HG03066 (cell line): Measurements from ENCODE around the gene SALL4.
"Not testable (repeated sequence)": the region's sequence is repeated elsewhere in the genome, so short reads cannot be mapped to it uniquely, and the experiment has no call there.

Experiments used
- ATAC-seq: cut with Tn5 transposase; IDR thresholded peaks from one replicate; pipeline ENCODE4 v1.9.1; 2021; ENCODE audit warnings: low read depth; ENCODE audit not compliant: unreplicated experiment

The SALL4 gene

GRCh38 chr20:51803148-51803854 is 980 bp upstream of the SALL4 start:
- no peak for ATAC-seq

GRCh38 chr20:51801823-51802123 is 548 bp downstream of the SALL4 start:
- ATAC-seq: no peak

DNA sequence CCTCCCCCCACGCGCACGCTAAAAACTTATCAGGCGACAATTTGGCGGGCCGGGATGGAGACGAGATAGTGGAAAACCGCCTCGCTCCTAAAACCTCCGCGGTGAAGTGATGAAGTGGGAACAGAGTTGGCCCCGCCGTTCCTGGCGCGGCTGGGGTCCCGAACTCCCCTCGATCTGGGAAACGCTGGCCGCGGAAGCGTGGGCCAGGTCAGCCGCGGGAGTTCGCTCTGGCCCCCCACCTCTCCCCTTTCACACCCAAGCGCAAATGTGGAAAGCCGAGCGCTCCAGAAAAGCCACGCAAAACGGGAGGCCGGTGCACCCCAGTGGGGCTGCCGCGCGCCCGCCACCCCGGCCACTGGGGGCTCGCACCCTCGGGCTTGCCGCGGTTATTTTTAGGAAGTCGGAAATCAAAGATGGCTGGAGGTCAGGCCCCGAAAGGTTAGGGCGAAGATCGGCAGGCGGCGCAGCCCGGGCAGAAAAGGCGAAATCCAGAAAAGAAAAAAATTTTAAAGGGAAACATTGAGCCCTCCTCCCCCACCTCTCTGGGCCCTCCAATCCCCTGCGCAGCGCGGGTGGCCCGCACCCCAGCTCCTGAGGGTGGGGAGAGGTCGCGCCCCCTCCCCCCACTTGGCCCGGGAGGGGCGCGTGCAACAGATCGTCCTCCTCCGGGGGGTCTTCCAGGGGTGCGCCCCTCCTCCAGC is 1.0 kb downstream of the SALL4 start:
- ATAC-seq: no peak

GRCh38 chr20:51800872-51801121 is 1.5 kb downstream of the SALL4 start:
- ATAC-seq: no peak

DNA sequence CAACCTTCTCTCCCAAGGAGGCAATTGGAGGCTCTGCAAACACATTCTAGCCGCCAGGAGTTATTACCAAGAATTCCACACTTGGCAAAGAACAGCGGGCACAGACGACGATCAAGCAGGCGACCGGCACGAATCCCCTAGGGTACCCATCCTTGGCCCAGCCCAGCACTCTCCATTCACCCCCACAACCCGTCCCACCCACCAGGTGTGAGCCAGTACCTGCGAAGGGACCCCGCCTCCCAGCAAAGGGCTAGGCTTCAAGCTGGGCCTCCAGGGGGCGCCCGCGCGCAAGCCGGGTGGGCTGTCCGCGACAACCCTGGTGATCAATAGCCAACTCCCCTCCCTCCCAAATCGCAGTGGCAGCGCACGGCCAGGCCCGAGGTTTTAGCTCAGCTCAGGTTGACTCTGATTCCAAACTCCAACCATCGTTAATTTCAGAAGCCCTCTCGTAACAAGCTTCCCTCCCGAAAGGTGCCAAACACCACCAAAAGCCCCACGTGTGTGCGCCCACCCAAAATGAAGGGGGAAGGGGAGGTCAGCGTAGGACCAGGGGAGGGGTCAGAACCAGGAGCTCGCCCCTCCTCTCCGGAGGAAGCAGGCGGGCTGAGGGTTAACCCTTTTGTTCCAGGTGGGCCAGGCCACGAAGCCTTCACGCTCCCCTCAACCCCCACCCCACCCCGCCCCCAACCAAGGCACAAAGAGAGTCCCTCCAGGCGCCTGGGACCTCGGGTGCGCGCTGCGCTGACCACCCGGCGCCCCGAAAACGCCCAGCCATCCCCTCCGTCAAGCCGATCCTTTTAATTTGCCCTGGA is 2.1 kb downstream of the SALL4 start:
- ATAC-seq: no peak

GRCh38 chr20:51799401-51799860 is 2.9 kb downstream of the SALL4 start:
- ATAC-seq: no peak

DNA sequence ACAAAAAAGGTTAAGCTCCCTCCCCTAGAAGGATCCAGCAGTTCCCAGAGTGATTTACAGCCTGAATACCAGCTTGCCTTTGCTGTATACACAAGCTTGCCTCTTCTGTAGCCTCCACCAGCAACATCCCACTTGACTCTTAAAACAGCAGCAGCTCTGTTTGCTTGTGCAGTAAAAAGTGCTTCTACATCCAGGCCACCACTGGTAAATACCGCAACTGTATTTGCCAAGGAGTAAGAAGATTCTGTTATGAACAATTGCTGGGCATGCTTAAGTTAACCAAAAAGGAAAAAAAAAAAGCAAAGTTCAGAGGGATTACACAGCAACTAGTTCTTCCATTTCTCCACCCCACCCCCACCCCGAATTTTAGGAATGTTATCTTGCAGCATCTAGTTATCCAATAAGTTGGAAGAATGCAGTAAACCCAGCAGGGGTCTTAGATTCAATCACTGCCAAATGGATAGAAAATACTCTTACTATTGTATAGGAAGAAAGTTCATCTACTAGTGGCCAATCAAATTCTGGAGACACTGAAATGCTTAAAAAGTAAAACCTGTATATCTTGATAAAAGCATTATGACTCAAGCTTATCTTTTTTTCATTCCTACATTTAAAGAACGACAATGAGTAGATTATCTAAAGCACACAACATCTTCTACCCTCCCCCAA is 4.8 kb downstream of the SALL4 start:
- no peak for ATAC-seq

DNA sequence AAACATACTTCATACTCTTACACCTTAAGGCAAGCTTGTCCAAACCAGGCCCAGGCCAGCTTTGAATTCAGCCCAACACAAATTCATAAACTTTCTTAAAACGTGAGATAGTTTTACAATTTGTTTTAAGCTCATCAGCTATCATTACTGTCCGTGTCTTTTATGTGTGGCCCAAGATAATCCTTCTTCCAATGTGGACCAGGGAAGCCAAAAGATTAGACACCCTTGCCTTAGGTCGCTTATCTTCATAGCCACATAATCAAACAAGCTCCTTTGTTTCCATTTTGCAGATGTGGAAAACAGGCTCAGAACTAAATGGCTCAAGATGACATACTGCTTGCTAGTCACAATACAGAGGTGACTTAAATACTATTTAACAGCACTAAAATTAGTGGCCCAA is 6.0 kb downstream of the SALL4 start:
- ATAC-seq: no peak

DNA sequence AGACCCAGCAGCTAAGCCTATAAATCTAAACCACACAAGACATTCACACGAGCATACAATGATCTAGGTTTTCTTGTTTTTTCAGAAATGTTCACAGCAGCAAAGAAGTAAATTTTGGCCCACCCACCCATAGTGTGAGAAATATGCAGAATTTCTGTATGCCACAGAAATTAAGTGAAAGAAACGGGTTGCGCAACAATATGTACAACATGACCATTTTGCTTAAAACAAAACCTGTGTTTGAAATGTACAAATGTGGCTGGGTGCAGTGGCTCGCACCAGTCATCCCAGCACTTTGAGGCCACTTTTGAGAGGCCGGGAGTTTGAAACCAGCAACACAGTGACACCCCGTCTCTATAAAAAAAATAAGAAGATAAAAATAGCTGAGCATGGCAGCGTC is 9.4 kb downstream of the SALL4 start:
- no peak for ATAC-seq

DNA sequence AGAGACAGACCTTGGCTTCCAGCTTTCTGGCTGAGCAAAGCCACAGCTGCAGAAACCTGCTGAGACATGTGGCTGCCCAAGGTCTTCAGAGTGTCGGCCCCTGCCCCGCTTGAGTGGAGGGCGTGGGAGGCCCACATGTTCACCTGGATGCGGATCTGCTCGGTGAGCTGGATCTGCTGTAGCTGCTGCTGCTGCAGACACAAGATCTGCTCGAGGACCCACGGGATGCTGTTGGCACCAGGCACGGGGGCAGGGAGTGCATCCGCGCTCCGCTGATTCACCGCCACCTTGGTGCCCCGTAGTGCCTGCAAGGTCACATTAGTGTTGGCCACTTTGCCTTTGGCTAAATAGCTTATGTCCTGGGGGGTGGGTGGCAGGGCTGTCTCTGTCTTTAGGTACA is 10.7 kb downstream of the SALL4 start:
- ATAC-seq: no peak

- no peak for ATAC-seq
These were observed 12.1 kb downstream of the SALL4 start for GRCh38 chr20:51790256-51790655.

DNA sequence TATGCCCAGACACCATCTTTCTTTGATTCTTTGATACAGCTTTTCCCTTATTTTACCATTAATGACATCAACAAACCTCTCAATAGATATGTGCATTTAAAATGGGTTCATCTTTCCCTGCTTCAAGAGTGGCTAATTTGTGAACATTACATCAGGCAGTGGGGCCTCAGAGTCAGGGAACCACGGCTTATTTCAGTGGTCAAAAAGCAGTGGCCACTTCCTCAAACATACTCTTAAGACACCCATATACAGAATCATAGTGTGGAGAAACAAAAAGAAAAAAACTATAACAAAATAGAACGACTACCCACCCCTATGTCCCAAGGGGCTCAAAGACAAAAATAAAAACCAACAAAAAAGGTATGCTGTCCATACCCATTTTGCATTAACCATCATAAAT is 12.9 kb downstream of the SALL4 start:
- ATAC-seq: no peak

DNA sequence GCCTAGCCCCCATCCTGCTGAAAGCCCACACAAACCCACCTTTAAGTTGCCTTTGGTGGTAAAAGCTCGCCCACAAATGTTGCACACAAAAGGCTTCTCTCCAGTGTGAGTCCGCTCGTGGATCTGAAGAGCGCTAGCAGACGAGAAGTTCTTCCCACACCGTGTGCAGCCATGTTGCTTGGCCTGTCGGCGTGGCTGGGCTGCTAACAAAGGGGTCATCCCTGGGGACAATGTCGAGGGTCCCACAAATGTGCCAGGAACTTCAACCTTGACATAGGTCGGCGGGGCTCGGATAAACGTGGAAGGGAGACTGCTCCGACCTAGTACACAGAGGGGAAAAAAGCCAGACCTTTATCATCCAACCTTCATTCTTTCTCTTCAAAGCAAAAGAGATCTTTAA is 13.5 kb downstream of the SALL4 start:
- no peak for ATAC-seq

GRCh38 chr20:51784299-51784698 is 18.0 kb downstream of the SALL4 start:
- ATAC-seq: no peak

GRCh38 chr20:51778229-51778759 is 24.0 kb downstream of the SALL4 start:
- not testable (repeated sequence) for ATAC-seq

DNA sequence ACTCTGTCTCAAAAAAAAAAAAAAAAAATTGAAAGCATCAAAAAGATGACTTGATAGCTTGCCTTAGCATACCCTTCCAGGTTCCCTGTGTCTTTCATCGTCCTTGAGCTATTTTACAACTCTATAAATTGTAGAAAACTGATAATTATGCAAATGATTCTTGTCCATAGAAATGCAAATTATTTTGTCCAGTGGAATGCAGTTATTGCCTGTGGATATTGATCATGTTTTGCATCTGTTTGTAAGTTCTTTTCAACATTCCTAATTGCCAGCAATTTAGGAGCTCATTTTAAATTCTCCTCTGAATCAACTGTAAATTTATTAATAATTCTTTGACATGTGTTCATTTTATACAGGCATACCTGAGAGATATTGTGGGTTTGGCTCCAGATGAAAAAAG is 27.1 kb downstream of the SALL4 start:
- ATAC-seq: no peak

DNA sequence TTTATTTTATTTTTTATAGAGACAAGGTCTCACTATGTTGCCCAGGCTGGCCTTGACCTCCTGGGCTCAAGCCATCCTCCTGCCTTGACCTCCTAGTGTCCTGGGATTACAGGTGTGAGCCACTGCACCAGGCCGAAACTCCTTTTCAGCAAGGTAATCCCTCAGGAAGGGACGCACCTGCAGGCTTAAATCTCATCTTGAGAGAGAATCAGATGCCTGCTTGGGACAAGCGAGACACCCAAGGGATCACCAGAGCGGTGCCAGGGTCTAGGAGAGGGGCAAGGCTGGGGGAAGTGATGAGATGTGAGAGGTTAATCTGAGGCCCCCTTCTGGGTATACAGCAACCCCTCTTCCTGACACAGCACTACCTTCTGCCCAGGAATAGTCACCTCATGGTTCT is 30.1 kb downstream of the SALL4 start:
- no peak for ATAC-seq

- ATAC-seq: no peak
These were observed 32.2 kb downstream of the SALL4 start for GRCh38 chr20:51769976-51770615.

GRCh38 chr20:51768759-51769517 is 33.4 kb downstream of the SALL4 start:
- ATAC-seq: no peak
